GM12878 (cell line): ENCODE data around the gene VAV2. TPM values are rescaled to one million over a fixed set of nuclear protein-coding genes. Genes with fewer than 3 reads are reported as not detected.

Experiments used
- ATAC-seq: fragments of 200-7000 bp; cut with Tn5 transposase; 3 replicates; pipeline ENCODE4 v1.9.1; 2020; ENCODE audit warnings: mild to moderate bottlenecking, moderate library complexity
- BruUV-seq: library from RNA; stranded (reverse); fragments of 400-500 nt; replicated peaks from 2 replicates; lab custom pipeline; 2021; lab: Mats Ljungman, UMichigan
- CTCF ChIA-PET: fragments of 300-600 bp; sonication (Branson Sonifier 250); formaldehyde crosslinking; extraction: SDS; loops from one replicate; lab custom pipeline; 2021; ENCODE audit warnings: inconsistent platforms; lab: Yijun Ruan, JAX
- POLR2A ChIA-PET: fragments of 350-600 bp; formaldehyde crosslinking; extraction: SDS; loops from one replicate; lab custom pipeline; 2021; ENCODE audit warnings: inconsistent platforms; lab: Charles Lee
- RAD21 ChIA-PET: fragments of 300-600 bp; sonication (Branson Sonifier 250); formaldehyde crosslinking; loops from one replicate; lab custom pipeline; 2023; ENCODE audit warnings: antibody characterized with exemption; ENCODE audit not compliant: unreplicated experiment; lab: Charles Lee
- SMC1A ChIA-PET: fragments of 300-600 bp; sonication (Branson Sonifier 250); formaldehyde crosslinking; loops from one replicate; lab custom pipeline; 2023; ENCODE audit not compliant: unreplicated experiment, uncharacterized antibody; lab: Charles Lee
- DNase-seq: peaks from one replicate; pipeline ENCODE4 v3.0.0-alpha.2; 2011; ENCODE audit warnings: low read depth, low spot score
- FAIRE-seq: peaks from 3 replicates; lab custom pipeline; 2011; peaks lifted over from hg19 to GRCh38; lab: Jason Lieb, UNC
- H2AFZ ChIP-seq: 2 replicates; pipeline ENCODE4 v1.6.0; 2011; ENCODE audit warnings: low read depth, low read length, control low read depth; ENCODE audit not compliant: control insufficient read depth
- H3K27ac ChIP-seq: 2 replicates; pipeline ENCODE4 v1.5.1; 2011; ENCODE audit warnings: control low read depth; ENCODE audit not compliant: control insufficient read depth, insufficient read depth
- H3K27me3 ChIP-seq, 2 experiments: replicated peaks in 1 of 2; 2 replicates each; pipeline versions ENCODE4 v1.6.0 to v1.6.1; 2011; ENCODE audit warnings: low read length in 1 of 2; ENCODE audit not compliant: control insufficient read depth in 2 of 2, insufficient read depth in 2 of 2
- H3K36me3 ChIP-seq, 2 experiments: 2 replicates each; pipeline ENCODE4 v1.5.1; 2011; ENCODE audit warnings: low read length in 1 of 2; ENCODE audit not compliant: control insufficient read depth in 2 of 2, insufficient read depth in 2 of 2
- H3K4me1 ChIP-seq: 2 replicates; pipeline ENCODE4 v1.6.1; 2011; ENCODE audit warnings: mild to moderate bottlenecking, low read length, moderate library complexity, mixed read lengths; ENCODE audit not compliant: control insufficient read depth, insufficient read depth
- H3K4me2 ChIP-seq: 2 replicates; pipeline ENCODE4 v1.6.0; 2011; ENCODE audit warnings: control low read depth; ENCODE audit not compliant: control insufficient read depth, insufficient read depth
- H3K4me3 ChIP-seq: fragments of 200-600 bp; sonication (generic); 2 replicates; pipeline ENCODE4 v1.5.1; 2016
- H3K79me2 ChIP-seq: 2 replicates; pipeline ENCODE4 v1.6.0; 2011; ENCODE audit warnings: low read length; ENCODE audit not compliant: control insufficient read depth, insufficient read depth
- H3K9ac ChIP-seq: 2 replicates; pipeline ENCODE4 v1.8.0; 2011; ENCODE audit warnings: low read length, control low read depth, mixed read lengths; ENCODE audit not compliant: control insufficient read depth, insufficient read depth
- H3K9me3 ChIP-seq: replicated peaks from 3 replicates; pipeline ENCODE4 v1.5.1; 2011; ENCODE audit warnings: mild to moderate bottlenecking, low read length; ENCODE audit not compliant: control insufficient read depth, insufficient read depth
- H4K20me1 ChIP-seq: 2 replicates; pipeline ENCODE4 v1.6.0; 2011; ENCODE audit not compliant: control insufficient read depth, insufficient read depth
- ATF7 ChIP-seq: fragments of 450-650 bp; IDR thresholded peaks from 2 replicates; pipeline ENCODE4 v1.6.1; 2016; ENCODE audit warnings: low read depth, mild to moderate bottlenecking
- BRCA1 ChIP-seq: IDR thresholded peaks from 2 replicates; pipeline ENCODE4 v1.6.1; 2011; ENCODE audit warnings: low read depth, low read length, improper control_type of control experiment
- HDAC2 ChIP-seq: fragments of 200-600 bp; sonication (generic); IDR thresholded peaks from 2 replicates; pipeline ENCODE4 v1.6.1; 2017
- JUND ChIP-seq: IDR thresholded peaks from 2 replicates; pipeline ENCODE4 v1.6.1; 2012; ENCODE audit warnings: low read depth, mild to moderate bottlenecking, low read length, improper control_type of control experiment, moderate library complexity
- MEF2B ChIP-seq: fragments of 450-650 bp; IDR thresholded peaks from 2 replicates; pipeline ENCODE4 v1.6.1; 2018; ENCODE audit warnings: mild to moderate bottlenecking, moderate library complexity; ENCODE audit not compliant: partially characterized antibody, poor library complexity, severe bottlenecking
- PAX5 ChIP-seq: IDR thresholded peaks from 2 replicates; pipeline ENCODE4 v1.6.1; 2011; ENCODE audit warnings: low read depth, low read length, borderline replicate concordance
- POLR2A ChIP-seq: IDR thresholded peaks from 2 replicates; pipeline ENCODE4 v1.6.1; 2011; ENCODE audit warnings: low read depth, mild to moderate bottlenecking, low read length
- STAT3 ChIP-seq: IDR thresholded peaks from 2 replicates; pipeline ENCODE4 v1.6.1; 2011; ENCODE audit warnings: low read depth, low read length, improper control_type of control experiment
- TCF12 ChIP-seq: IDR thresholded peaks from 2 replicates; pipeline ENCODE4 v1.6.1; 2011; ENCODE audit warnings: low read depth, mild to moderate bottlenecking, low read length
- TCF3 ChIP-seq: IDR thresholded peaks from 2 replicates; pipeline ENCODE4 v1.6.1; 2012; ENCODE audit warnings: low read depth, mild to moderate bottlenecking, low read length, borderline replicate concordance; ENCODE audit not compliant: insufficient read depth
- YY1 ChIP-seq: IDR thresholded peaks from 2 replicates; pipeline ENCODE4 v1.6.1; 2011; ENCODE audit warnings: low read depth, mild to moderate bottlenecking, low read length
- WGBS: methylation state at CpG from one replicate; pipeline ENCODE4 v1.1.6; 2016; ENCODE audit warnings: low lambda C conversion rate; ENCODE audit not compliant: insufficient replicate concordance, insufficient coverage; ENCODE audit errors: missing lambda C conversion rate; 5-methylcytosine and 5-hydroxymethylcytosine counted together
- in situ Hi-C: fragments of 300-500 bp; cut with MboI; formaldehyde crosslinking; loops from 9 replicates; pipeline ENCODE4 v1.14.3; 2018; ENCODE audit warnings: mixed read lengths
- intact Hi-C: fragments of 100-400 bp; cut with micrococcal nuclease; formaldehyde crosslinking; loops from one replicate; pipeline ENCODE4 v1.14.2; 2022; ENCODE audit not compliant: unreplicated experiment
- polyA plus RNA-seq, 11 experiments: library from polyadenylated mRNA; depleted of rRNA in 4 of 11; unstranded in 6 of 11; stranded (reverse) in 5 of 11; fragments of >200 nt; fragmentation: Nextera tagmentation in 4 of 11; fragmentation: Illumina TruSeq in 1 of 11; extraction: Ambion mirVana in 4 of 11; extraction: Trizol in 1 of 11; gene quantifications; 1 replicate in 1 of 11; 2 replicates in 10 of 11; pipeline versions ENCODE4 v1.2.1 to v1.2.3, GENCODE V29; 2011 to 2016; ENCODE audit warnings: inconsistent platforms in 2 of 11, missing spikeins in 2 of 11, low read depth in 1 of 11
- total RNA-seq, 4 experiments: library from RNA; depleted of rRNA in 3 of 4; stranded (reverse); fragments of >200 nt in 3 of 4; fragmentation: Illumina TruSeq in 1 of 4; extraction: Trizol in 1 of 4; gene quantifications; 2 replicates each; pipeline versions ENCODE4 v1.2.1 to v1.2.3, GENCODE V29; 2013 to 2021
- TF ChIP-seq, protein P1 (sequence below): fragments of 450-650 bp; IDR thresholded peaks from 2 replicates; pipeline ENCODE4 v1.6.1; 2017; ENCODE audit warnings: mild to moderate bottlenecking, moderate library complexity

VAV2 gene
- total and polyA plus RNA-seq, 10 of the 15 experiments (the other 5 are each of a cell fraction or from before 2014, with no cell fraction given): 0.13 to 43.9 (median 16.9) TPM

DNA sequence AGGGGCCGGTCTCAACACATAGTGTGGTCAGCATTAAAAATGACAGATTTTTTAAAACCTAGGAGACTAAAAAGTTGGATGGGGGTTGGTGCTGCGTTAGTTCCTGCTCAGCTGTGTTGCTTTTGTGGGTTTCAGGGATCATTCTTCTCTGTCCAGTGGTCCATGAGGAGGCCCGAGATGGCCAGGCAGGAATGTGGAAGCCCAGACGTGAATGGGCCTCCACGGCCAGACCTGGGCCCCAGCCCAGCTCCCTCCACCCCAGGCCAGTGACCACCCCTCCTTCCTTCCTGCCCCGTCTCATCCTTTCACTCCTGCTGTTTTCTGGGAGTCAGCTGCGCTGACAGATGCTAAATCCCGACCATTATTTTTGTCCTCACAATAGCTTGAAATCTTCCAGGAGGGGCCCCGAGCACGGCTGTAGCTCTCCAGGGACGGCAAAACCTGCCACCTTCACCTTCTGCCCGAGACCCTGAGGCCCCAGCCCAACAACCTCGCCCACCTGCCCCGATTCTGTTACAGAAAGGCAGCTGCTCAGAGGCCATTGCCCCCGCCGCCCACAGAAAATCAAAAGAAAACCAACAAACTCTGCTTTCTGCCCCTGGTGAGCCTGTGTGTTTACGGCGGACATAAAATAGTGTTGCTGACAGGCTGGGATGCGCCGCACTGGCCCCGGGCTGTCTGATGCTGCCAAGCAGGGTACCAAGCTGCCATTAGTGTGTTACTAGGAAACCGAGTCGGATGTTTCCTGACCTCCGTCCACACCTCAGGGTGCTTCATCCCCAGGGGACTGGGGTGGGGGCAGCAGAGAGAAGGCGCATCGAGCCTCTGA lies 170.3 kb downstream of the VAV2 start:
- H2AFZ ChIP-seq: peak overlapping the region; percentile 18; the same call in 1 of the 2 replicates
- intact Hi-C loops: loop anchor here (2.0 to 5.0 kb wide), 2 partner anchors 80 to 133 kb away; no protein-coding TSS in a partner anchor
- peak overlapping the region; percentile 81 for H3K4me2 ChIP-seq
- 0 out of 2 replicates have a peak overlapping the region, but pooled peaks have one; percentile 5 for H3K4me3 ChIP-seq
- peaks cover 20% of the 10 kb centered on the region for H3K79me2 ChIP-seq
- no peak for DNase-seq
- H3K27me3 ChIP-seq: no peaks in the 10 kb centered on the region
- no peaks in the 10 kb centered on the region for H3K9me3 ChIP-seq
- FAIRE-seq: no peak
- no TSS peak for BruUV-seq
- no peak for TF ChIP-seq ATF7
- TF ChIP-seq, protein P1, sequence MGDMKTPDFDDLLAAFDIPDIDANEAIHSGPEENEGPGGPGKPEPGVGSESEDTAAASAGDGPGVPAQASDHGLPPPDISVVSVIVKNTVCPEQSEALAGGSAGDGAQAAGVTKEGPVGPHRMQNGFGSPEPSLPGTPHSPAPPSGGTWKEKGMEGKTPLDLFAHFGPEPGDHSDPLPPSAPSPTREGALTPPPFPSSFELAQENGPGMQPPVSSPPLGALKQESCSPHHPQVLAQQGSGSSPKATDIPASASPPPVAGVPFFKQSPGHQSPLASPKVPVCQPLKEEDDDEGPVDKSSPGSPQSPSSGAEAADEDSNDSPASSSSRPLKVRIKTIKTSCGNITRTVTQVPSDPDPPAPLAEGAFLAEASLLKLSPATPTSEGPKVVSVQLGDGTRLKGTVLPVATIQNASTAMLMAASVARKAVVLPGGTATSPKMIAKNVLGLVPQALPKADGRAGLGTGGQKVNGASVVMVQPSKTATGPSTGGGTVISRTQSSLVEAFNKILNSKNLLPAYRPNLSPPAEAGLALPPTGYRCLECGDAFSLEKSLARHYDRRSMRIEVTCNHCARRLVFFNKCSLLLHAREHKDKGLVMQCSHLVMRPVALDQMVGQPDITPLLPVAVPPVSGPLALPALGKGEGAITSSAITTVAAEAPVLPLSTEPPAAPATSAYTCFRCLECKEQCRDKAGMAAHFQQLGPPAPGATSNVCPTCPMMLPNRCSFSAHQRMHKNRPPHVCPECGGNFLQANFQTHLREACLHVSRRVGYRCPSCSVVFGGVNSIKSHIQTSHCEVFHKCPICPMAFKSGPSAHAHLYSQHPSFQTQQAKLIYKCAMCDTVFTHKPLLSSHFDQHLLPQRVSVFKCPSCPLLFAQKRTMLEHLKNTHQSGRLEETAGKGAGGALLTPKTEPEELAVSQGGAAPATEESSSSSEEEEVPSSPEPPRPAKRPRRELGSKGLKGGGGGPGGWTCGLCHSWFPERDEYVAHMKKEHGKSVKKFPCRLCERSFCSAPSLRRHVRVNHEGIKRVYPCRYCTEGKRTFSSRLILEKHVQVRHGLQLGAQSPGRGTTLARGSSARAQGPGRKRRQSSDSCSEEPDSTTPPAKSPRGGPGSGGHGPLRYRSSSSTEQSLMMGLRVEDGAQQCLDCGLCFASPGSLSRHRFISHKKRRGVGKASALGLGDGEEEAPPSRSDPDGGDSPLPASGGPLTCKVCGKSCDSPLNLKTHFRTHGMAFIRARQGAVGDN: no peak
- TF ChIP-seq HDAC2: 0 out of 2 replicates have a peak, but pooled peaks have one; percentile 27
- TF ChIP-seq TCF12: no peak
- no peak for TF ChIP-seq PAX5
- TF ChIP-seq MEF2B: peak; percentile 93
- TF ChIP-seq TCF3: no peak
- TF ChIP-seq STAT3: no peak
- TF ChIP-seq POLR2A: 0 out of 2 replicates have a peak, but pooled peaks have one; percentile 40
- 0 out of 2 replicates have a peak, but pooled peaks have one; percentile 24 for TF ChIP-seq YY1
- TF ChIP-seq BRCA1: no peak
- no peak for TF ChIP-seq JUND
- no peaks in the 10 kb centered on the region for H4K20me1 ChIP-seq
- in situ Hi-C loops: no loop called here
- 68% methylated on average over 22 of the region's 26 CpGs for WGBS
- peak overlapping the region; percentile 77 for H3K27ac ChIP-seq
- H3K9ac ChIP-seq: peak overlapping the region; percentile 82
- ChIA-PET POLR2A (interaction anchor here (1.1 to 1.2 kb wide), 2 partner anchors 134 to 141 kb away, joined by 3 to 5 read pairs; no protein-coding TSS in a partner anchor), CTCF (interaction anchor here (0.9 to 1.9 kb wide), 5 partner anchors 41 to 174 kb away, joined by 3 to 8 read pairs (median 3); no protein-coding TSS in a partner anchor), RAD21 (interaction anchor here (0.8 to 2.2 kb wide), 6 partner anchors 28 to 173 kb away, joined by 3 to 8 read pairs (median 4); no protein-coding TSS in a partner anchor), SMC1A (interaction anchor here (0.6 to 1.8 kb wide), 6 partner anchors 9 to 172 kb away, joined by 3 to 11 read pairs (median 3); no protein-coding TSS in a partner anchor)
- H3K36me3 ChIP-seq: peaks cover 8 to 11% of the 10 kb centered on the region in 2 experiments; a peak in 3 of 4 replicates
- H3K4me1 ChIP-seq: peaks cover 37% of the 10 kb centered on the region
- ATAC-seq: peak; percentile 47
